Islet of Langerhans (tissue), 1 donor: ENCODE results near the gene SYMPK.
"Not testable (repeated sequence)": the region's sequence is repeated elsewhere in the genome, so short reads cannot be mapped to it uniquely, and the experiment has no call there.

Experiments used
- FAIRE-seq: peaks from one replicate; lab custom pipeline; 2011; peaks lifted over from hg19 to GRCh38; lab: Jason Lieb, UNC

SYMPK gene

GRCh38 chr19:45862564-45863334 lies at the start of gene SYMPK:
Gene SYMPK, minus strand, starts transcription at chr19:45863147. Its CDS starts 8,652 bp downstream, at chr19:45854495.
- no peak for FAIRE-seq

GRCh38 chr19:45911291-45911690 lies 48.3 kb upstream of the SYMPK start:
- FAIRE-seq, result no peak

GRCh38 chr19:45908956-45909355 lies 46.0 kb upstream of the SYMPK start:
- FAIRE-seq, result no peak

- no peak for FAIRE-seq
Measured at GRCh38 chr19:45906221-45906620, 43.3 kb upstream of the SYMPK start.

GRCh38 chr19:45905011-45905410 lies 42.1 kb upstream of the SYMPK start:
- no peak for FAIRE-seq

- FAIRE-seq, result peak; percentile 66
Measured at GRCh38 chr19:45902651-45903625, 40.0 kb upstream of the SYMPK start.

- FAIRE-seq, result no peak
Measured at GRCh38 chr19:45901912-45902650, 39.1 kb upstream of the SYMPK start, which contains the start of gene MYPOP. Gene MYPOP, minus strand, starts transcription at chr19:45902613. Its CDS starts 840 bp downstream, at chr19:45901773.

- no peak for FAIRE-seq
Measured at GRCh38 chr19:45901432-45901911, 38.5 kb upstream of the SYMPK start.

GRCh38 chr19:45900738-45901431 lies 37.9 kb upstream of the SYMPK start:
- FAIRE-seq, result no peak

- FAIRE-seq, result no peak
Measured at GRCh38 chr19:45899919-45900589, 37.1 kb upstream of the SYMPK start.

GRCh38 chr19:45899253-45899652 lies 36.3 kb upstream of the SYMPK start:
- no peak for FAIRE-seq

GRCh38 chr19:45897261-45897812 lies 34.4 kb upstream of the SYMPK start:
- no peak for FAIRE-seq

- not testable (repeated sequence) for FAIRE-seq
Measured at GRCh38 chr19:45895983-45896599, 33.1 kb upstream of the SYMPK start.

- no peak for FAIRE-seq
Measured at GRCh38 chr19:45895519-45895972, 32.6 kb upstream of the SYMPK start.

GRCh38 chr19:45890877-45891276 lies 27.9 kb upstream of the SYMPK start:
- FAIRE-seq, result no peak

- no peak for FAIRE-seq
Measured at GRCh38 chr19:45889210-45889885, 26.4 kb upstream of the SYMPK start.

- FAIRE-seq, result peak; percentile 62
Measured at GRCh38 chr19:45887200-45887710, 24.3 kb upstream of the SYMPK start.

GRCh38 chr19:45886427-45887199 lies 23.7 kb upstream of the SYMPK start:
- peak; percentile 73 for FAIRE-seq
